ENCODE data around the gene PLXNB1.

The PLXNB1 gene

DNA sequence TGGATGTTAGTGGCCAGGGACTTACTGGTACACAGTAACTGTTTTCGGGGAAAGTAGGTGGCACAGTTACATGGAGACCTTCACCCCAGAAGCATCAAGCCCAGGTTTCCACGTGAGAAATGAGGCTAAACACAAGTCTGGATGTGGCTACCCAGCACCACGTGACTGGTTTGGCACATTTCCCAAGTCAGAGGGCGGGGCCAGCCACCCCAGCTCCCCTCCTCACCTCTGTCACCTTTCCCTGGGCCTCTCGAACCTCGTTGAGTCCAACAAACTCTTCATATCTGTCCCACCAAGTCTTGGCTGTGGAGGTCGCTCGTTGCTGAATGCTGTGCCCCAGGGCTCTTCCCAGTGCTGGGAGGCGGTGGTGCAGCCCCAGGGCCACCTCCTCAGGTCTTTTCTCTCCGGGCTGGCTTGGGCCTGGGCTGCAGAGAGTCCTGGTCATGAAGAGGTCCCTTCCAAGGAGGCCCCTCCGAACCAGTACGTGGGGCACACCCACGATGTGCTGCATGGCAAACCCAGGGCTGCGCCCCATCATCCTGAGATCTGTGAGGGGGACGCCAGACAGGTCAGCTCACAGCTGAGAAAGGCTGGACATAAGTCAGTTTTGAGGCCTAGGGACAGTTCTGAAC lies 4.8 kb upstream of the PLXNB1 start:
- DNase-seq (ENCODE audit: low read depth) = no peak

DNA sequence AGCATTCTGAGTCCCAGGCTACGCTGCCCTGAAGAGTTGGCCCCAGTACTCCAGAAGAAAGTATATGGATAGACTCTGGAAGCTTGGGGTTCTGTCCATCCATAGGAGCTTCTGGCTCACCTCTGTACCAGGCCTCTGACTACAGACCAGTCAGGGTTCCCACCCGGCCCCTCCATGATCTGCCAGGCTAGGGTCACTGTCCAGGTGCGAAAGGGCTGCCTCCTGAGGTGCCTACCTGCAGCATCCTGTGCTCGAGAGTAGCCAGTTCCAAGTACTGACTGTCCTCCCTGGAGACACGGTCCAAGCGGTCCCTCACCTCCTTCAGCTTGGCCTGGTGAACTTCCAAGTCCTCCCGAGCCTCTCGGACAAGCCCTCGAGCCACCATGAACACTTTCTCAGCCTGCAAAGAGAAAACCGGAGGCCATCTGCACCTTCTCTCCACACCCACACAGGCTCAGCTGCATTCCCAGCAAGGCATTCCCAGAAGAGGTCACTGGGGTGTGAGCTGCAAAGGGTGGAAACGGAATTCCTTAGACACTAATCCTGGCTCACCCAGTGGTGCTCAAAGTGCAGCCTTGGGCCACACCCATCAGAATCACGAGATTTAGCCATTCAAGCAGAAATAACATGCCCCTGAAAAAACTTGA lies 3.7 kb upstream of the PLXNB1 start:
- DNase-seq (ENCODE audit: low read depth) = peak; percentile 43

DNA sequence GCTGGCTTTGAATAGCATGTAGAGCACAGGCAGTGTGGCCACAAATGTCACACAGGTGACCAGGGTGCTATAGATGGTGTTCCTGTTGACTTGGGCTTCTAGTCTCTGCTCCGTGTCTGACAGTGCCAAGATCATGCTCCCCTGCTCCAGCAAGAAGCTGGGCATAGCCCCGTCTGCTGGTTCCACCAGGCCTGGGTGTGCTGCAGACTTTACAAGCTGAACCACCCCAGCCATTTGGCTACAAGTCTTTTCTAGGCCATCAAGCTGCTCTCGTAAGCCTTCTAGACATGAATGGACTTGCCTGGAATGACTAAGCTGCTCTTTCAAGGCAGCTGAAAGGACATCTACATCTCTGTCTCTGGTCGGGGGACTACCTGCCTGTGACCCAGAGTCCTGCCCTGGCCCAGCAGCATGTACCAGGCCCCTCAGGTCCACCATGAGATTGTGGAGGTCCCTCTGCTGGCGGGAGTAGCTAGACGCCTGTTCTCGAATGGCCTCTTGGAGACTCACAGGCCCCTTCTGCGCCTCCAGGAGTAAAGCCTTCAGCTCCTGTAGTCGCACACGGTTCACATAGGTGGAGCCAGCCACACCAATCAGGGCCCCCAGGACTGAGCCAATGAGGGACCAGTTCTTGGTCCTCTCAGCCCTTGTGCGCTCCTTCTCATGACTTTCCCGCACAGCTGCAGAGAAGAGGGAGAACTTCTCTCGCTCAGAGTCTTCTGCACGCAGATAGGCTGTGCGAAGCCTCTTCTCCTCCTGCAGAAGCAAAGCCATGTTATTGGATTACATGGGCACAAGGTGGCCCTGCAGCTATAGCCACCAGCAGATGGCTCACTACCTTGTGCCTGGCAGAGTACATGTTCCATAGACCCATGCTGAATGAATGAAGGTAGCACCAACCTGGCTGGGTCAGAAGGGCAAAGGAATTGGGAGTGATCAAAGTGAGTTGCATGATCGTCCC lies 2.8 kb upstream of the PLXNB1 start:
- DNase-seq (ENCODE audit: low read depth) = peak; percentile 7

DNA sequence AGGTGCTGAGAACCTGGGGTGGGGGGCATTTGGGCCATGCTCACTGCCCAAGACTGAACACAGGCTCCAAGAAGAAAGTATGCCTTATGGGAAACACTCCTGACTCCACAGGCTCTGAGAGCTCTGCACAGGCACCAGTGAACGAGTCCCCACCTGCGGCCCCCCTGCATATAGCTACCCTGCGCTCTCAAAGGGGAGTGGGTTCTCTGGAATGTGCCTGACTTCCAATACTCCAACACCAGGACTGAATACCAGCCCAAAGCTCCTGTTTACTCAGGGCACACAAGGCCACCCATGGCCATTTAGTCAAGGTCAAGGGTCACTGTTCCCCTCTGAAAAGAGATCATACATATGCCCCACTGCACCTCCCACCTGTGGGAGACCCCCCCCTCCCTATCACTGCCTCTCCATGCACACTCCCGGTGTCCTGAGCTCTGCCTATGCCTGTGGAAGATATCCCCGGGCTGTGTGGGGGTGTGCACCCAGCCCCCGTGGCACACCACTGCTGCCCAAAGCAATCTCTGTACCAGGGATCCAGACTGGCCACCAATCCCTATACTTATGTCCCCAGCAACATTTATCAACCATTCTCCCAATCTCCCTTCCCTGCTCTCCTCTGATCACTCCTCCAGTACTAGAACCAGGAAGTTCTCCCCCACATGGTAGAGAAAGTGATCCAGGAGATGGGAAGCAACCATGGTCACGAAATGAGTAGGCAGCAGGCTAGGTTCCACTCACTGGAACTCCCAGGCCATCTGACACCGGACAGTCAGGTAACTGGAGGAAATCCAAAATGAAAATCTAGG lies 1.5 kb upstream of the PLXNB1 start:
- DNase-seq (ENCODE audit: low read depth) = no peak

DNA sequence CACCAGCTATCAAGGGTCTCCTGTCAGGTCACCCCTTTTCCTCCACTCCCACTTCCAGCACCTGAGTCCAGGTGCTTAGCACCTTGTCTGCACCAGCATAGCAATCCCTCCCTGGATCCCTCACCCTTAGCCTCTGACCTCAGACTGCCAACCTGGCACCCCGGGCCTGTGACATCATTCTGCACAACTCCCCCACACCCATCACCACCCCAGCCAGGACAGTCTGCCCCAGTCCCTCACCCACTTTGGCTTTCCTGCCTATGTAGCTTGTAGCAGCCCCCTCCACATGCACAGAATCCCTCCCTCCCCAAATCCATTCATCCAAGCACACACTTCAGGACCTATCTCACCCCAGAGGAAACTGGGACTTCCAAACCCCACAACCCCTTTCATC lies 819 bp upstream of the PLXNB1 start:
- DNase-seq (ENCODE audit: low read depth) = no peak

DNA sequence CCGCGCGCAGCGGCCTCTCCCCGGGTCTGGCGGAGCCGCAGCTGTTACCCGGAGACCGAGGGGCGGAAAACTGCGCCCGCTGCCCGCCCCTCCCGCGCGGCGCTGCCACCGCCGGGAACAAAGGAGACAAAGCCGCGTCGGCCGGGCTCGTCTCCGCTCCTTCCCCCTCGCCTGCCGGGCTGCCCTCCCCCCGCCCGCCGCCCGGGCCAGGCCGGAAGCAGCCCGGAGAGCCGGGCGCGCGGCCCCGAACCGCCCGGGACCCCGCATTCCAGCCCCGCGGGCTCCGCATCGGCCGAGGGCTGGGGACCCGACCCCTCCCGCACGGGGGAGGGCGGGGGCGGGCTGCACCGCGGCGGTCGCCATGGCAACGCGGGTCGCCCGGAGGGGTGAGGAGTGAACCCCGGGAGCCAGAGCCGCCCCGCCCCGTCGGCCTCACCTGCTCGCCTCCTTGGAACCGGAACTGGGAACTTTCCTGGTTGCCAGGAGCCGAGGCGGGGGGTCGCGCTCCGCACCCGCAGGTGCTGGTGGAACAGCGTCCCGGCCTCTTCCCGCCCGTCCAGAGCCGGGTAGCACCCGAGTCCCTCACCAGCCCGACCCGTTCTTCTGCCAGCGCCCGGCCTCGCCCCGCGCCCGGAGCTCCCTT lies 448 bp downstream of the PLXNB1 start:
- DNase-seq (ENCODE audit: low read depth) = peak; percentile 57

DNA sequence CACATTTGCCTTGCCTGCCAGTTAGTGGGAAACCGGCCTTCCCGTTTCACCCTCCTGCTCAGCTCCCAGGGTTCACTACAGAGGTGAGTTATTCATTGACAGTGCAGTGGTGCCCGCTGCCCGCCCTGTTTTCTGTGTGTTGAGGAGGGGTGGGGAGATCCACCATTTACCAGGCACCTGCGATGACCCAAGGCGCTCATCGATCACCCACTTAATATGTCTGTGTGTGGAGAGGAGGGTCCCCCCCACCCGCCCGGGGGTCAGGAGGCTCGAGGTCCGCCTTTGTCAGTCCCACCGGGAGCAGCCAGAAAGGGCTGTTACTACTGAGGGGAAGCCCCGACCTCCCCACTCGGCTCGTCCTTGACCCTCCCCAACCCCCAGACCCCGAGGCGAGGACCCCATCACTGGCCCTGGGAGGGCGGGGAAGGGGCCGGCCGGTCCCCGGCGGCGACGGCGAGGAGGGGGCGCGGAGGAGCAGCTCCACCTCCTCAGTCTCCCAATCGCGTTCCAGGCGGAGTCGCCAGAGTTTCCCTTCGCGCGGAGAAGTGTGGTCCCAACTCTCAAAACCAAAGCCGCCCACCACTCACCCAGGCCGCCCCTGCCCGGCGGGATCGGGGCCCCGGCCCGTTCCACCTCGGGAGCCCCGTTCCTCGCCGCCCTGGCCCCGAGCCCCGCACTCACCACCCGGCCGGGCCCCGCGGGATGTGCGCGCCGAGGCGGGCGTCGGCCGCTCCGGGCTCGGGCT lies 1.1 kb downstream of the PLXNB1 start:
- DNase-seq (ENCODE audit: low read depth) = peak; percentile 44

DNA sequence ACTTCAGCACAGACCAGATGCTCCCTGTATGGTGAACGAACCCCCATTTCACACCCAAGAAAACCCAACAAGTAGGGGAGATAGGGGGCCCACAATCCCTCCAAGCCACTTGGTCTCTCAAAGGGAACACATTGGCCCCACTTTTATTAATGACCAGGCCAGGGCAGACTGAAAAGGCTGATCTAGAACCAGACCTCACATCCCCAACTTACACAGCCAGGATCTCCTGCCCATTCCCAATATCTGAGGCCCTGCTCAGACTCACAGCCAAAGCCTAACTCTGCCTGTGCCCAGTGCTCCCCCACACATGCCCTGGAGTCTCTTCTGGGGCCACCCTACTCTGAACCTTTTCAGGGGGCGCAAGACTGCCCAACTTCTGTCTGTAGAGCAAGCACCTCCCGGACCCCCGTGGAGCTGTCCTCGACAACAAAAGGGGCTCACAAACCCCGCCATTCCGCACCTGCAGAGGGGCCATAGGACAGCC lies 1.8 kb downstream of the PLXNB1 start:
- no peak for DNase-seq (ENCODE audit: low read depth)

DNA sequence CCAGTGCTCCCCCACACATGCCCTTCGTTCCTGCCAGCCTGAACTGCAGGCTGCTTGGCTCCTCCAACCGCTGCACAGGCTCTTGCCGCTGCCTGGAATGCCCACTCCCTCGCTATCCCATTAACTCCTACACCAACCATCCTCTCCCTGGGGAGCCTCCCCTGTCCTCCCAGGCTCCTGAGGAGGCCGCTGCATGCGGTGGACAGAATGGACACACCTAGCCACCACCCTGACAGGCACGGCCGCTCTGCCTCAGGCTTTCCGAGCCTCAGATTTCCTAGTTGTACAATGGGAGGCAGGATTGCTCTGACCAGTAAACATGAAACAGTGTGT lies 2.3 kb downstream of the PLXNB1 start:
- DNase-seq (ENCODE audit: low read depth) = no peak

DNA sequence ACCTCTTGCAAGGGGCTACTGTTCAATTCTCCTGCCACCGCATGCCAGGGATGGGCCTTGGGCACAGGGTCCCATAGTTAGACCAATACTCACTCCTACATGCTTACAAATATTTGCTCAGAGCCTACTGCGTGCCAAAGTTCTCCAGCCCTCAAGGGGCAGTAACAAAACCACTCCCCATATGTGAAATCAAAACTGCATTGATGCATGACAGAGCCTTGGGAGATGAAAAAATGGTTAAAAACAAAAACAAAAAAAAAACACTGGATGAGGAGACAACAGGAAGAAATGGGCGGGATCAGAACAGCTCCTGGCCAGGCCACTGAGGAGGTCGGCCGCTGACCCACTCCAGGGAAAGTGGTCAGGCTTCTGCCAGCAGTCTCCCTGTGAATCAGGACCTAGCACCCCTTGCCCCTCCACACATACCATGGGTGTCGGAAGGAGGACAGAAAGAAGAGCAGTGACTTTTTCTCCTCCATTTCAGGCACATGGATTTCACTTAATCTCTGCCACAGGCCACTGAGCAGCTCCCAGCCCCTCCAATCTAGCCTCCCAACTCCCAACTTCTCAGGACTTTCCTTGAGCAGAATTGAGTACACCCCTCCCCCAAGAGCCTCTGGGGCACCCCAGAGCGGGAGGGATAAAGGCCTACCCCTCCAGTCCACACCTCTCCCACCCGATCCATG lies 2.8 kb downstream of the PLXNB1 start:
- DNase-seq (ENCODE audit: low read depth) = peak; percentile 9

DNA sequence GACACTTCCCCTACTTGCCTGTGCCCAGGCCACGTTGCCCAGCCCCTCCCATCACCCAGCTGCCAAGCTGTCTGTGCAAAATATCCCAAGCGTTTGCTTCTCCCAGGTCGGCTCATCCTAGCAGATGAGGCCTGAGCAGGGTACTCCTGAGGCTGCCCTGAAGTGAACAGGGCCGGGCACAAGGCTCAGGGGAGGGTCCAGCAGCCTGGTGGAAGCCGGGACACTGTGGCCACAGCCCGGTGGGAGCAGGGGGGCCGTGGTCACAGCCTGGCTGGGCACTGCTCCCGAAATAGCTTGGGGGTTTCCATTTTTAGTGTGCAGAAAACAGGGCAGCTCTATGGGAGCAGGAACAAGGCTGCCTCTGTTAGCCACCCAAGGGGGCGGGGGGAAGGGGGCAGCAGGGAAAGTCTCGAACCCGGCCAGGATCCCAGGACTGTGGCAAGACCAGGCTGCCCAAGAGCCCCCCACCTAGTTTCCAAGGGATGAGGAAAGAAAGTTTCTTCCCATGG lies 3.4 kb downstream of the PLXNB1 start:
- DNase-seq (ENCODE audit: low read depth) = no peak

DNA sequence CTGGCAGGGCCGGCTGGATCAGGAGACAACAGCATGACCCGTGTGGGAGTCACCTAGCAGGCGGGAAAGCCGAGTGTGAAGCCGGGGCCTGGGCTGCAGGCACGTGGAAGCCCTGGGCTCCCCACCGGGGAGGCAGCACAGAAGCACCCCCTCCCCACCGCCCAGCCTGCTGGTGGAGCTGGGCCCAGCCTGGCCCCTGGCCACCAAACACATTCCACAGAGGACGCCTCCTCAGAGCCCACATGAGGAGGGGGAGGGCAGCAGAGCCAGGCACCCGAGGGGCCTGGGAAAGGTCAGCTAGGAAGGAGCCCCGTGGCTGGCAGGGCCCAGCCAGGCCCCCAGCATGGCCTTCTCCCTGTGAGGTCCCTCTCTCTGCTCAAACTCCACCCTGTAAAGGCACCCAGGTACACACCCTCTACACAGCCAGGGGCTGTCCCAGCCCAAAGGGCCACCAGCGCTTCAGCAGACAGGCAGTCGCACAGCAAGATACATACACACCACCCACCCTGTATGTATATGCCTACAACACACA lies 4.5 kb downstream of the PLXNB1 start:
- peak; percentile 35 for DNase-seq (ENCODE audit: low read depth)

DNA sequence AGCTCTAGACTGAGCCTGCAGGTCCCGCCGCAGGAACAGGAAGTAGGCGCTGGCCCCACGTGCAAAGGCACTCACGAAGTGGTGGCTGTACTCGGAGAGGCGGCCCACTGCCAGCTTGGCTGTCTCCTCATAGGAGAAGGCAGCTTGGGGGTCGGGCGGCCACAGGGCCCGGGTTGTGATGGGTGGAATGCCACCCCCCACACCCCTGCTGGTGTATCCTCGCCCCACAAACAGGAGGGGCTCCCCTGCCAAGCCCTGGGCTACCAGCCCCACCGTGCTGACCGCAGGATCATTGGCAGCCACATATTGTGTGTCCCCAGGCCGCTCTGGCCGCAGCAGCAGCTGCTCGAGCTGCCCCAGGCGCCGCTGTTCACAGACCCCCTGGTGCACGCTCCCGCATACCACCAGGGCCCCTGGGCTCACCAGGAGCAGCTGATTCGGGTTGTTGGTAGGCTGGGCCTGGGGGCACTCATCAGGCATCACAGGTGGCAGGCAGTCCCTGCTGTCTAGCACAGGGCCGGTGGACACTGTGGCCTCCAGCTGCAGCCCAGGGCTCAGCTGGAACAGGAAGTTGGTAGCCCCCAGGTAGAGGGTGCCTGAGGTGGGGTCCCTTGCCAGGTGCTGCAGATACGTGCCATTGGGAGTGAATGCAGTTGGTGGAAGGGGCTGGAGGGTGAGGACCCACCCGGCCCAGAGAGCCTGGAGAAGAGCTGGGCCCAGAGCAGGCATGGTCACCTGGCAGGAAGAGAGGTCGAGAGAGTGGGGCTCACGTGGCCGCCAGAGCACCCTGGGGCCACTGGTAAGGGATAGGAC lies 5.8 kb downstream of the PLXNB1 start:
- DNase-seq (ENCODE audit: low read depth) = no peak

DNA sequence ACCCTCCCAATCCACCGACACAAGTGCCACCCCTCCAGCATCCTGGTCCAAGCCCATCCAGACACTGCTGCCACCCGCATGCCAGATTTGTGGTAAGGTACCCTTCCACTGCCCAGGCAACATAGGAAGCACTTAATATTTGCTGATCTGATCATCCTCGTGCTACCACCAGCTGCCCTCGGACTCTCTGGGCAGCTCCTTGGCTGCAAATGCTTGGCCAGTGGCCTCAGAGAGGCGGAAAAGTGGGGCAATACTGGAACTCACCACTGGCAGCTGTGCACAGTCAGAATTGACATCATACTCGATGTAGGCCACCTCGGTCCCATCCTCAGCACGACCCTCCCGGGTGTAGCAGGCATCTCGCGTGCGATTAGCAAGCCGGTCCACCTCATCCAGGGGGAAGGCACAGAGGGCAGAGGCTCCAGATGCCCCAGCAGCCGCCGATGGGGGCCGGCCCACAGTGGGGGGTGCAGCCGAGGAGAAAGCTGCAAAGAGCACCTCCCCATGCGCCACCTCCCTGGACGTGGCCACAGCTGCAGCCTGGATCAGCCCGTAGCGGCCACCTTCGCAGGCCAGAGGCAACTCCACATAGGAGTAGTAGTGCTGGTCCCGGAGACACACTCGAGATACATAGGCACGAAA lies 6.5 kb downstream of the PLXNB1 start:
- DNase-seq (ENCODE audit: low read depth) = no peak

DNA sequence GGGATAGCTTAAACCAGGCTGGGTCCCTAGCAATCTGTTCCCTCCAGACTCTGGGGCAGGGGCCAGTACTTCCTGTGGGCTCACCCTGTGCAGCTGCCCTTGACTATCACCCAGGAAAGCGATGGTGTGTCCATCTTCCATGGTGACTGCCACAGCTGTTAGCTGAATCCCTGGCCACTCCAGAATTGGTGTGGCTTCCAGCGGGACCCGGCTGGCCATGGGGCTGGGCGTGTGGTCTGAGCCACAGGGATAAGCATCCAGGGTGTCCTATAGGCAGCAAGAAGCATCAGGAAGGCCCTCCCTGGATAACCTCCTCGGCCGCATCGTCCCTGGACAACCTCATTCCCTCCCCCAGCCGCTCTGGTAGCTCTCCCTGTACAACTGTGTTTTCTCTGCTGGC lies 7.2 kb downstream of the PLXNB1 start:
- DNase-seq (ENCODE audit: low read depth) = no peak

DNA sequence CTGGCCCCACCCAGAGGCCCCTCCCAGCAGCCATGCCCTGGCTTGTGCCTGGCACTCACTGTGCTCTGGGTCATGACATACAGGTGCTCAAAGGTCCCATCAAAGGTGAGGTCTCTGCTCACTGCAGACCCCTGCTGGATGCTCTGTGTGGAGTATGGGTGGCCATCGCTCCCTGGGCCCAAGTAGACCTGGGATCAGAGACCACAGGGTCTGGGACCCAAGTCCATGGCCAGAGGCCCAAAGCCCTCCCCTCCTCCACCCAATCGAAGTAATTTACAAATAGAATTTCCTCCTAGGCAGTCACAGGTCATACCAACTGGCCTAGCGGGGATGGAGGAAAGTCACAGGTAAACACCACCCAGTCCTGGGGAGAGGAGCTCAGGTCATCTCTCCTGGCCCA lies 7.6 kb downstream of the PLXNB1 start:
- no peak for DNase-seq (ENCODE audit: low read depth)

DNA sequence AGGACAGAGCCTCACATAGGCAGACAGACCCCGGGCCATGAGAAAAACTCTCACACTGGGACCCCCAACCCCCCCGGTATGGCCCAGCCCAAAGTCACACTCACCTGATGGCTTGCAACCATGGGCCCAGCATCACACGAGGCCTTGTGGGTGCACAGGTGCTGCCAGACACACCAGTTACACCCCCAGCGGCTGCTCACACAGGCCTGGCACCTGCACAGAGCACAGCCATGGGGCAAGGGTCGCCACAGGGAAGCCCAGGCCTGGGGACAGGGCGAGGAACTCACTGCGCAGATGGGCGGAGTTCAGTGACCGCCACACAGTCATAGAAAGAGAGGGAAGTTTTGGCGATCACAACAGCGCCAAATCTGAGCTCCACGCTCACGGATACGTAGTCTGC lies 9.3 kb downstream of the PLXNB1 start:
- no peak for DNase-seq (ENCODE audit: low read depth)

DNA sequence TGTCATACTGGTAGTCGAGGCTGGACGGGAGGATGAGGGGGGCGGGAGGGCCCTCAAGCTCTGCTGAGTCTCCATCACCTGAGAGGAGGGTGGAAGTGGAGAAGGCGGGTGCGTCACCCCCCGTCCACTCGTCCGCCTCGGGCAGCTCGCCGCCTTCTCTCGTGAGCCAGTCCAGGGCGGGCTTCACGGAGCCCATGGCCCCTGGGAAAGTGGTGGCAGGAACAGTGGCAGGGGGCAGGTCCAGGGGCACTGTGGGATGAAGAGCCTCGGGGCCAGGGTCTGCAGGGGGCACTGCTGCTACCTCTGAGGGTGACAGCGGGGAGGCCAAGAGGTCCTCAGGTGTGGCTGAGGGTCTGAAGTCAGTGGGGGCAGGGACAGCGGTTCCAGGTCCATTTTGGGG lies 10.3 kb downstream of the PLXNB1 start:
- no peak for DNase-seq (ENCODE audit: low read depth)

All from EH (cell line).